Choroid plexus epithelial cell (primary cell): Measurements from ENCODE around the gene SSR4.

ENCODE experiments used
- DNase-seq: peaks from one replicate; pipeline ENCODE4 v3.0.0-alpha.2; 2010; ENCODE audit warnings: low read depth
- H3K4me3 ChIP-seq: 2 replicates; pipeline ENCODE4 v1.5.1; 2011; ENCODE audit warnings: low read depth, mild to moderate bottlenecking, control low read depth, low read length, moderate library complexity
- TF ChIP-seq, protein P1 (sequence below): conservative IDR thresholded peaks from 2 replicates; pipeline ENCODE4 v1.5.1; 2011; ENCODE audit warnings: low read depth, mild to moderate bottlenecking, control low read depth, inconsistent platforms, low read length, moderate library complexity

Gene SSR4

GRCh38 chrX:153766871-153767673, 27.4 kb upstream of the SSR4 start:
- no peak for DNase-seq
- TF ChIP-seq, protein P1, sequence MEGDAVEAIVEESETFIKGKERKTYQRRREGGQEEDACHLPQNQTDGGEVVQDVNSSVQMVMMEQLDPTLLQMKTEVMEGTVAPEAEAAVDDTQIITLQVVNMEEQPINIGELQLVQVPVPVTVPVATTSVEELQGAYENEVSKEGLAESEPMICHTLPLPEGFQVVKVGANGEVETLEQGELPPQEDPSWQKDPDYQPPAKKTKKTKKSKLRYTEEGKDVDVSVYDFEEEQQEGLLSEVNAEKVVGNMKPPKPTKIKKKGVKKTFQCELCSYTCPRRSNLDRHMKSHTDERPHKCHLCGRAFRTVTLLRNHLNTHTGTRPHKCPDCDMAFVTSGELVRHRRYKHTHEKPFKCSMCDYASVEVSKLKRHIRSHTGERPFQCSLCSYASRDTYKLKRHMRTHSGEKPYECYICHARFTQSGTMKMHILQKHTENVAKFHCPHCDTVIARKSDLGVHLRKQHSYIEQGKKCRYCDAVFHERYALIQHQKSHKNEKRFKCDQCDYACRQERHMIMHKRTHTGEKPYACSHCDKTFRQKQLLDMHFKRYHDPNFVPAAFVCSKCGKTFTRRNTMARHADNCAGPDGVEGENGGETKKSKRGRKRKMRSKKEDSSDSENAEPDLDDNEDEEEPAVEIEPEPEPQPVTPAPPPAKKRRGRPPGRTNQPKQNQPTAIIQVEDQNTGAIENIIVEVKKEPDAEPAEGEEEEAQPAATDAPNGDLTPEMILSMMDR, result no peak
- H3K4me3 ChIP-seq, result no peak overlapping the region

DNA sequence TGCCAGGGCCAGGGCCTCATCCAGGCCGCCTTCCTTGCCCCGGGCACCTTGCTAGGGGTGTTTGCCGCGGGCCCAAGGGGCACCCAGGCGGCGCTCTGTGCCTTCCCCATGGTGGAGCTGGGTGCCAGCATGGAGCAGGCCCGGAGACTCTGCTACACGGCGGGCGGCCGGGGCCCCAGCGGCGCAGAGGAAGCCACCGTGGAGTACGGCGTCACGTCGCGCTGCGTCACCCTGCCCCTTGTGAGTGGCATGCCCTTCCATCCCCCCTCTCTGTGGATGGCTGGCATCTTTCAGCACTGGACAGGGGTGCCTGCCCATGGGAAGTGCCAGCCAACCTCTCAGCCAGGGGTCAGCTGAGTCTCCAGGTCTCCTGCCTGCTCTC, 26.8 kb upstream of the SSR4 start:
- no peak overlapping the region for H3K4me3 ChIP-seq
- no peak for DNase-seq
- TF ChIP-seq, protein P1, result no peak

- TF ChIP-seq, protein P1, result peak; percentile 19
- DNase-seq, result no peak
- H3K4me3 ChIP-seq, result no peak overlapping the region
These were observed 25.9 kb upstream of the SSR4 start for GRCh38 chrX:153768311-153769157.

GRCh38 chrX:153769158-153769864, 25.2 kb upstream of the SSR4 start:
- TF ChIP-seq, protein P1, result no peak
- H3K4me3 ChIP-seq, result no peak overlapping the region

DNA sequence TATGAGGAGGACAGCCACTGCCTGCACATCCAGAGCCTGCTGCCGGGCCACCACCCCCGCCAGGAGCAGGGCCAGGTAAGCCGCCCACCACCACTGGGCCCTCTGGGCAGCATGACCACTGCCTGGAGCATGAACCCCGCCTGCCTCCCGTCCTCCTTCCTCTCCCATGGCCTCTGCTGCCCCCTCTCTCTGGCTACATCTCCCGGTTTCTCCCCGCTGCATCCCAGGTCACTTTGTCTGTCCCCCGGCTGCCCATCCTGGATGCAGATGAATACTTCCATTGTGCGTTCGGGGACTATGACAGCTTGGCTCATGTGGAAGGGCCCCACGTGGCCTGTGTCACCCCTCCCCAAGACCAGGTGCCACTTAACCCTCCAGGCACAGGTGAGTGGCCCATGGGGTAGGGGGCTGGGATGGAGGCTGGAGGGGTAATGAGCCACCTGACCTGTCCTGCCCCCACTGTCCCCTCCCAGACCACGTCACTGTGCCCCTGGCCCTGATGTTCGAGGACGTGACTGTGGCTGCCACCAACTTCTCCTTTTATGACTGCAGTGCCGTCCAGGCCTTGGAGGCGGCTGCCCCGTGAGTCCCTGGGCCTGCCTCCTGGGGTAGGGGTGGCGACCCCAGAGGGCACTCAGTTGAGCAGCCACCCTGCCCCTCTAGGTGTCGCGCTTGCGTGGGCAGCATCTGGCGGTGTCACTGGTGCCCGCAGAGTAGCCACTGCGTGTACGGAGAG, 24.4 kb upstream of the SSR4 start:
- TF ChIP-seq, protein P1, result no peak
- H3K4me3 ChIP-seq, result no peak overlapping the region
- no peak for DNase-seq

More at GRCh38 chrX:153769158-153769864, 25.2 kb upstream of the SSR4 start:
- DNase-seq, result no peak
